Measurements from ENCODE around the gene NR4A2.

Gene NR4A2

GRCh38 chr2:156333274-156333950, 891 bp upstream of the NR4A2 start:
- Mint-ChIP-seq H3K4me3 (peak overlapping the region; percentile 93), H3K27me3 (peaks cover 12% of the 10 kb centered on the region), H3K36me3 (peaks cover 2% of the 10 kb centered on the region), H3K27ac (peak overlapping the region; percentile 99), H3K4me1 (peaks cover 20% of the 10 kb centered on the region), H3K9me3 (no peaks in the 10 kb centered on the region)
- no peak for DNase-seq (ENCODE audit: low spot score in 2 of 2)
- ATAC-seq (ENCODE audit: low read depth): no peak

- no peak for DNase-seq (ENCODE audit: low spot score in 2 of 2)
- Mint-ChIP-seq H3K4me1 (peaks cover 20% of the 10 kb centered on the region), H3K27ac (peak overlapping the region; percentile 99), H3K9me3 (no peaks in the 10 kb centered on the region), H3K36me3 (peaks cover 4% of the 10 kb centered on the region), H3K4me3 (peak overlapping the region; percentile 93), H3K27me3 (peaks cover 12% of the 10 kb centered on the region)
- ATAC-seq (ENCODE audit: low read depth): no peak
Measured at GRCh38 chr2:156332284-156332533, 312 bp downstream of the NR4A2 start.

- ATAC-seq (ENCODE audit: low read depth) (no peak), DNase-seq (ENCODE audit: low spot score in 2 of 2) (peak in 1 of 2 donors; percentile 50)
- Mint-ChIP-seq H3K9me3 (no peaks in the 10 kb centered on the region), H3K27me3 (peaks cover 12% of the 10 kb centered on the region), H3K4me3 (peak overlapping the region; percentile 93), H3K27ac (peak overlapping the region; percentile 99), H3K36me3 (peaks cover 4% of the 10 kb centered on the region), H3K4me1 (peaks cover 20% of the 10 kb centered on the region)
Measured at GRCh38 chr2:156331572-156332283, 793 bp downstream of the NR4A2 start.

GRCh38 chr2:156329927-156330726, 2.4 kb downstream of the NR4A2 start:
- Mint-ChIP-seq H3K36me3 (peaks cover 12% of the 10 kb centered on the region), H3K27me3 (peaks cover 17% of the 10 kb centered on the region), H3K9me3 (no peaks in the 10 kb centered on the region), H3K4me1 (peaks cover 14% of the 10 kb centered on the region), H3K4me3 (peak overlapping the region; percentile 6), H3K27ac (peak overlapping the region; percentile 88)
- ATAC-seq (ENCODE audit: low read depth) (no peak), DNase-seq (ENCODE audit: low spot score in 2 of 2) (peak; percentile 25 to 41)

- H3K27ac Mint-ChIP-seq: peak overlapping the region; percentile 88
Measured at GRCh38 chr2:156329031-156329926, 3.2 kb downstream of the NR4A2 start.

GRCh38 chr2:156327835-156328695, 4.5 kb downstream of the NR4A2 start:
- H3K36me3 Mint-ChIP-seq: peaks cover 12% of the 10 kb centered on the region
- no peak overlapping the region for H3K4me3 Mint-ChIP-seq

More at GRCh38 chr2:156329031-156329926, 3.2 kb downstream of the NR4A2 start:
- ATAC-seq (ENCODE audit: low read depth): no peak
- peaks cover 17% of the 10 kb centered on the region for H3K27me3 Mint-ChIP-seq
- H3K4me3 Mint-ChIP-seq: peak overlapping the region; percentile 14
- peaks cover 12% of the 10 kb centered on the region for H3K36me3 Mint-ChIP-seq
- no peaks in the 10 kb centered on the region for H3K9me3 Mint-ChIP-seq
- peaks cover 14% of the 10 kb centered on the region for H3K4me1 Mint-ChIP-seq
- peak; percentile 41 to 60 for DNase-seq (ENCODE audit: low spot score in 2 of 2)

GRCh38 chr2:156326526-156327095, 5.9 kb downstream of the NR4A2 start:
- peak in 1 of 2 donors; percentile 22 for DNase-seq (ENCODE audit: low spot score in 2 of 2)
- Mint-ChIP-seq H3K4me1 (peaks cover 13% of the 10 kb centered on the region), H3K36me3 (peaks cover 12% of the 10 kb centered on the region), H3K27me3 (peaks cover 27% of the 10 kb centered on the region), H3K27ac (peak overlapping the region; percentile 88), H3K9me3 (no peaks in the 10 kb centered on the region), H3K4me3 (no peak overlapping the region)
- no peak for ATAC-seq (ENCODE audit: low read depth)

More at GRCh38 chr2:156327835-156328695, 4.5 kb downstream of the NR4A2 start:
- H3K27me3 Mint-ChIP-seq: peaks cover 20% of the 10 kb centered on the region
- DNase-seq (ENCODE audit: low spot score in 2 of 2) (peak; percentile 38 to 40), ATAC-seq (ENCODE audit: low read depth) (no peak)
- H3K27ac Mint-ChIP-seq: peak overlapping the region; percentile 88
- peaks cover 14% of the 10 kb centered on the region for H3K4me1 Mint-ChIP-seq
- no peaks in the 10 kb centered on the region for H3K9me3 Mint-ChIP-seq

GRCh38 chr2:156325688-156326525, 6.6 kb downstream of the NR4A2 start:
- H3K4me3 Mint-ChIP-seq: no peak overlapping the region
- H3K36me3 Mint-ChIP-seq: peaks cover 12% of the 10 kb centered on the region
- peaks cover 30% of the 10 kb centered on the region for H3K27me3 Mint-ChIP-seq
- ATAC-seq (ENCODE audit: low read depth): no peak
- H3K9me3 Mint-ChIP-seq: no peaks in the 10 kb centered on the region
- peaks cover 13% of the 10 kb centered on the region for H3K4me1 Mint-ChIP-seq
- no peak for DNase-seq (ENCODE audit: low spot score in 2 of 2)
- H3K27ac Mint-ChIP-seq: peak overlapping the region; percentile 88

GRCh38 chr2:156323754-156324153, 8.8 kb downstream of the NR4A2 start:
- DNase-seq (ENCODE audit: low spot score in 2 of 2): no peak
- peaks cover 12% of the 10 kb centered on the region for H3K36me3 Mint-ChIP-seq
- H3K4me3 Mint-ChIP-seq: no peak overlapping the region
- H3K27me3 Mint-ChIP-seq: peaks cover 29% of the 10 kb centered on the region
- ATAC-seq (ENCODE audit: low read depth): no peak
- H3K27ac Mint-ChIP-seq: no peak overlapping the region
- no peaks in the 10 kb centered on the region for H3K9me3 Mint-ChIP-seq
- peaks cover 10% of the 10 kb centered on the region for H3K4me1 Mint-ChIP-seq

GRCh38 chr2:156322686-156323231, 9.8 kb downstream of the NR4A2 start:
- Mint-ChIP-seq H3K27ac (peak overlapping the region; percentile 62), H3K9me3 (no peaks in the 10 kb centered on the region), H3K36me3 (peaks cover 10% of the 10 kb centered on the region), H3K27me3 (peaks cover 33% of the 10 kb centered on the region), H3K4me3 (peak overlapping the region; percentile 61), H3K4me1 (peaks cover 10% of the 10 kb centered on the region)
- DNase-seq (ENCODE audit: low spot score in 2 of 2) (peak in 1 of 2 donors; percentile 37), ATAC-seq (ENCODE audit: low read depth) (no peak)

GRCh38 chr2:156322051-156322685, 10.4 kb downstream of the NR4A2 start:
- Mint-ChIP-seq H3K27ac (peak overlapping the region; percentile 62), H3K9me3 (no peaks in the 10 kb centered on the region), H3K4me3 (peak overlapping the region; percentile 70), H3K27me3 (peaks cover 33% of the 10 kb centered on the region), H3K4me1 (peaks cover 10% of the 10 kb centered on the region), H3K36me3 (peaks cover 7% of the 10 kb centered on the region)
- DNase-seq (ENCODE audit: low spot score in 2 of 2) (peak in 1 of 2 donors; percentile 41), ATAC-seq (ENCODE audit: low read depth) (peak; percentile 16)
